Measurements from ENCODE around the gene FPR2. TPM values are rescaled to one million over a fixed set of nuclear protein-coding genes. Genes with fewer than 3 reads are reported as not detected.

The FPR2 gene
- total and polyA plus RNA-seq, 2 experiments from 2014 or later: not detected

- TF ChIP-seq, protein P1, sequence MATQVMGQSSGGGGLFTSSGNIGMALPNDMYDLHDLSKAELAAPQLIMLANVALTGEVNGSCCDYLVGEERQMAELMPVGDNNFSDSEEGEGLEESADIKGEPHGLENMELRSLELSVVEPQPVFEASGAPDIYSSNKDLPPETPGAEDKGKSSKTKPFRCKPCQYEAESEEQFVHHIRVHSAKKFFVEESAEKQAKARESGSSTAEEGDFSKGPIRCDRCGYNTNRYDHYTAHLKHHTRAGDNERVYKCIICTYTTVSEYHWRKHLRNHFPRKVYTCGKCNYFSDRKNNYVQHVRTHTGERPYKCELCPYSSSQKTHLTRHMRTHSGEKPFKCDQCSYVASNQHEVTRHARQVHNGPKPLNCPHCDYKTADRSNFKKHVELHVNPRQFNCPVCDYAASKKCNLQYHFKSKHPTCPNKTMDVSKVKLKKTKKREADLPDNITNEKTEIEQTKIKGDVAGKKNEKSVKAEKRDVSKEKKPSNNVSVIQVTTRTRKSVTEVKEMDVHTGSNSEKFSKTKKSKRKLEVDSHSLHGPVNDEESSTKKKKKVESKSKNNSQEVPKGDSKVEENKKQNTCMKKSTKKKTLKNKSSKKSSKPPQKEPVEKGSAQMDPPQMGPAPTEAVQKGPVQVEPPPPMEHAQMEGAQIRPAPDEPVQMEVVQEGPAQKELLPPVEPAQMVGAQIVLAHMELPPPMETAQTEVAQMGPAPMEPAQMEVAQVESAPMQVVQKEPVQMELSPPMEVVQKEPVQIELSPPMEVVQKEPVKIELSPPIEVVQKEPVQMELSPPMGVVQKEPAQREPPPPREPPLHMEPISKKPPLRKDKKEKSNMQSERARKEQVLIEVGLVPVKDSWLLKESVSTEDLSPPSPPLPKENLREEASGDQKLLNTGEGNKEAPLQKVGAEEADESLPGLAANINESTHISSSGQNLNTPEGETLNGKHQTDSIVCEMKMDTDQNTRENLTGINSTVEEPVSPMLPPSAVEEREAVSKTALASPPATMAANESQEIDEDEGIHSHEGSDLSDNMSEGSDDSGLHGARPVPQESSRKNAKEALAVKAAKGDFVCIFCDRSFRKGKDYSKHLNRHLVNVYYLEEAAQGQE (IDR thresholded peaks at IDR 0.05; ENCODE audit: unreplicated experiment): no peak
- TF ChIP-seq STAT1 (IDR thresholded peaks at IDR 0.05; ENCODE audit: unreplicated experiment): no peak
Observed at GRCh38 chr19:51811344-51811743, 50.4 kb downstream of the FPR2 start (continued).

- H4K20me1 ChIP-seq (replicated peaks; ENCODE audit: insufficient read depth): no peaks in the 10 kb centered on the region
Observed at GRCh38 chr19:51815043-51815442, 54.1 kb downstream of the FPR2 start.

More at GRCh38 chr19:51815043-51815442, 54.1 kb downstream of the FPR2 start:
- no peaks in the 10 kb centered on the region for H3K79me2 ChIP-seq (replicated peaks; ENCODE audit: insufficient read depth)
- H3K9me3 Mint-ChIP-seq: peaks cover 86% of the 10 kb centered on the region
- no peaks in the 10 kb centered on the region for H3F3A ChIP-seq (replicated peaks; ENCODE audit: low read depth)
- no peak overlapping the region for H3K27ac ChIP-seq (ENCODE audit: low read depth)
- ATAC-seq (no peak), DNase-seq (ENCODE audit: low spot score) (no peak)
- H3K4me3 ChIP-seq: no peak overlapping the region
- no peaks in the 10 kb centered on the region for H3K4me1 ChIP-seq (ENCODE audit: insufficient read depth)
- no peak overlapping the region for H3K27ac Mint-ChIP-seq
- no peaks in the 10 kb centered on the region; the same call in 1 of the 2 replicates for H3K36me3 ChIP-seq (ENCODE audit: insufficient read depth)
- H3K27me3 Mint-ChIP-seq (ENCODE audit: insufficient read depth, low read depth, poor library complexity): peaks cover 3% of the 10 kb centered on the region
- TF ChIP-seq STAT1 (IDR thresholded peaks at IDR 0.05; ENCODE audit: unreplicated experiment): no peak
- TF ChIP-seq, protein P1 (IDR thresholded peaks at IDR 0.05; ENCODE audit: unreplicated experiment): no peak
- TF ChIP-seq CTCF (conservative IDR thresholded peaks at IDR 0.05; ENCODE audit: low read depth in 2 of 2): no peak
- no peak for TF ChIP-seq POLR2AphosphoS5 (IDR thresholded peaks at IDR 0.05; ENCODE audit: low read depth)
- no peak for TF ChIP-seq NANOG (IDR thresholded peaks at IDR 0.05; ENCODE audit: borderline replicate concordance)
- TF ChIP-seq CREB1 (CRISPR knock-in tag; IDR thresholded peaks at IDR 0.05; ENCODE audit: low read depth): no peak
- no peak for TF ChIP-seq EZH2 (IDR thresholded peaks at IDR 0.05; ENCODE audit: low read depth, unreplicated experiment)
- TF ChIP-seq JUNB (IDR thresholded peaks at IDR 0.05; ENCODE audit: unreplicated experiment): no peak
- peaks cover 43% of the 10 kb centered on the region for H3K36me3 Mint-ChIP-seq (ENCODE audit: low read depth)
- H3K9me2 ChIP-seq (ENCODE audit: insufficient read depth): peaks cover 11% of the 10 kb centered on the region; the same call in 1 of the 2 replicates
- no peaks in the 10 kb centered on the region for H3K4me1 Mint-ChIP-seq
- no peak overlapping the region for H3K4me3 Mint-ChIP-seq
- no peak overlapping the region for H3K4me2 ChIP-seq
- no peaks in the 10 kb centered on the region for H3K27me3 ChIP-seq (ENCODE audit: insufficient read depth)
- no peak overlapping the region for H2AFZ ChIP-seq
